Neutrophil (primary cell): ENCODE data around the gene STARD10.
A peak's percentile ranks its signal among the peaks of the same experiment; 100 is the strongest.
"Not testable (repeated sequence)": the region's sequence is repeated elsewhere in the genome, so short reads cannot be mapped to it uniquely, and the experiment has no call there.

Source experiments
- H3K27ac ChIP-seq: fragments of 200-600 bp; sonication (generic); 2 replicates; pipeline ENCODE4 v1.5.1; 2016; ENCODE audit warnings: mild to moderate bottlenecking, moderate library complexity
- H3K27me3 ChIP-seq: fragments of 200-600 bp; sonication (generic); 2 replicates; pipeline ENCODE4 v1.6.0; 2016; ENCODE audit warnings: mild to moderate bottlenecking
- H3K36me3 ChIP-seq: fragments of 200-600 bp; sonication (generic); 2 replicates; pipeline ENCODE4 v1.5.1; 2017
- H3K4me1 ChIP-seq, 2 experiments: fragments of 200-600 bp in 1 of 2; sonication (generic) in 1 of 2; 1 replicate in 1 of 2; 2 replicates in 1 of 2; pipeline versions ENCODE4 v1.5.1 to v1.6.1; 2013 to 2016; ENCODE audit warnings: low read depth in 1 of 2, low read length in 1 of 2, mild to moderate bottlenecking in 1 of 2, moderate library complexity in 1 of 2; ENCODE audit not compliant: control insufficient read depth in 1 of 2, insufficient read depth in 1 of 2
- H3K4me3 ChIP-seq, 2 experiments: fragments of 200-600 bp in 1 of 2; sonication (generic) in 1 of 2; 1 replicate in 1 of 2; 2 replicates in 1 of 2; pipeline ENCODE4 v1.5.1; 2013 to 2016; ENCODE audit warnings: low read depth in 1 of 2, low read length in 1 of 2, mild to moderate bottlenecking in 1 of 2, moderate library complexity in 1 of 2
- H3K9me3 ChIP-seq: fragments of 200-600 bp; sonication (generic); 2 replicates; pipeline ENCODE4 v1.5.1; 2016
- CTCF ChIP-seq: fragments of 200-600 bp; sonication (generic); IDR thresholded peaks from 2 replicates; pipeline ENCODE4 v1.5.1; 2016; ENCODE audit warnings: antibody characterized with exemption

STARD10 gene

GRCh38 chr11:72828692-72829101 lies 34.9 kb upstream of the STARD10 start:
- H3K27ac ChIP-seq = peak overlapping the region; percentile 98
- TF ChIP-seq CTCF = no peak
- H3K4me3 ChIP-seq = no peak overlapping the region
- peaks cover 97% of the 10 kb centered on the region for H3K36me3 ChIP-seq
- H3K9me3 ChIP-seq = no peaks in the 10 kb centered on the region
- H3K4me1 ChIP-seq = peaks cover 25 to 33% of the 10 kb centered on the region in 2 experiments
- no peaks in the 10 kb centered on the region for H3K27me3 ChIP-seq

GRCh38 chr11:72828081-72828567 lies 34.3 kb upstream of the STARD10 start:
- no peaks in the 10 kb centered on the region for H3K9me3 ChIP-seq
- H3K4me1 ChIP-seq = peaks cover 25 to 37% of the 10 kb centered on the region in 2 experiments
- peak overlapping the region; percentile 98 for H3K27ac ChIP-seq
- no peaks in the 10 kb centered on the region for H3K27me3 ChIP-seq
- H3K36me3 ChIP-seq = peaks cover 99% of the 10 kb centered on the region
- peak overlapping the region in 1 of 2 experiments; percentile 15 for H3K4me3 ChIP-seq
- TF ChIP-seq CTCF = no peak

- H3K27ac ChIP-seq = peak overlapping the region; percentile 98
- H3K4me3 ChIP-seq = peak overlapping the region in 1 of 2 experiments; percentile 15
- H3K27me3 ChIP-seq, H3K9me3 ChIP-seq: not testable (repeated sequence)
- peaks cover 99% of the 10 kb centered on the region for H3K36me3 ChIP-seq
- H3K4me1 ChIP-seq = peaks cover 29 to 37% of the 10 kb centered on the region in 2 experiments
These were observed 33.8 kb upstream of the STARD10 start for GRCh38 chr11:72827656-72828055.

- Histone ChIP-seq H3K4me3 (peak overlapping the region in 1 of 2 experiments; percentile 15), H3K9me3 (no peaks in the 10 kb centered on the region), H3K27me3 (no peaks in the 10 kb centered on the region), H3K4me1 (peaks cover 33 to 34% of the 10 kb centered on the region in 2 experiments), H3K27ac (peak overlapping the region; percentile 98), H3K36me3 (peaks cover 99% of the 10 kb centered on the region)
- no peak for TF ChIP-seq CTCF
These were observed 33.2 kb upstream of the STARD10 start for GRCh38 chr11:72826942-72827480.

- H3K9me3 ChIP-seq = no peaks in the 10 kb centered on the region
- H3K36me3 ChIP-seq = peaks cover 99% of the 10 kb centered on the region
- peak overlapping the region; percentile 98 for H3K27ac ChIP-seq
- H3K27me3 ChIP-seq = no peaks in the 10 kb centered on the region
- peaks cover 33 to 41% of the 10 kb centered on the region in 2 experiments for H3K4me1 ChIP-seq
- H3K4me3 ChIP-seq = no peak overlapping the region
- no peak for TF ChIP-seq CTCF
These were observed 32.5 kb upstream of the STARD10 start for GRCh38 chr11:72826191-72826941.

GRCh38 chr11:72825661-72826060 lies 31.8 kb upstream of the STARD10 start:
- Histone ChIP-seq H3K27me3 (no peaks in the 10 kb centered on the region), H3K4me3 (no peak overlapping the region), H3K4me1 (peaks cover 38 to 48% of the 10 kb centered on the region in 2 experiments), H3K9me3 (no peaks in the 10 kb centered on the region), H3K36me3 (peaks cover 99% of the 10 kb centered on the region), H3K27ac (peak overlapping the region; percentile 98)
- TF ChIP-seq CTCF = no peak
